HG02970 (cell line): ENCODE measurements around the gene FAM171A1.

Source experiments
- ATAC-seq: cut with Tn5 transposase; IDR thresholded peaks from one replicate; pipeline ENCODE4 v1.9.1; 2021; ENCODE audit warnings: mild to moderate bottlenecking, moderate library complexity, moderate number of reproducible peaks; ENCODE audit not compliant: unreplicated experiment, low FRiP score

FAM171A1 gene

GRCh38 chr10:15183689-15184481 lies 187.2 kb downstream of the FAM171A1 start:
- no peak for ATAC-seq

GRCh38 chr10:15182540-15183207 lies 188.4 kb downstream of the FAM171A1 start:
- no peak for ATAC-seq

GRCh38 chr10:15181576-15182156 lies 189.4 kb downstream of the FAM171A1 start:
- no peak for ATAC-seq

GRCh38 chr10:15180736-15181135 lies 190.4 kb downstream of the FAM171A1 start:
- no peak for ATAC-seq

GRCh38 chr10:15176269-15176668 lies 194.8 kb downstream of the FAM171A1 start:
- ATAC-seq, result no peak

GRCh38 chr10:15175587-15175986 lies 195.5 kb downstream of the FAM171A1 start:
- ATAC-seq, result no peak

- no peak for ATAC-seq
Observed at GRCh38 chr10:15172306-15172840, 198.7 kb downstream of the FAM171A1 start.

- ATAC-seq, result no peak
Observed at GRCh38 chr10:15169555-15170401, 201.3 kb downstream of the FAM171A1 start.

GRCh38 chr10:15168786-15169554 lies 202.1 kb downstream of the FAM171A1 start:
- peak; percentile 46 for ATAC-seq

- ATAC-seq, result peak; percentile 90
Observed at GRCh38 chr10:15168291-15168785, 202.8 kb downstream of the FAM171A1 start, which contains the start of gene NMT2. NMT2 (minus strand) TSS chr10:15168693; CDS start chr10:15168612, 81 bp downstream.

GRCh38 chr10:15167411-15168290 lies 203.4 kb downstream of the FAM171A1 start:
- ATAC-seq, result peak; percentile 48

GRCh38 chr10:15166325-15166724 lies 204.8 kb downstream of the FAM171A1 start:
- ATAC-seq, result no peak

GRCh38 chr10:15163253-15163828 lies 207.7 kb downstream of the FAM171A1 start:
- ATAC-seq, result no peak
